CD4-positive, alpha-beta T cell (primary cell): ENCODE data around the gene SNRPD3. TPM values are rescaled to one million over a fixed set of nuclear protein-coding genes. Genes with fewer than 3 reads are reported as not detected.
"Not testable (repeated sequence)": the region's sequence is repeated elsewhere in the genome, so short reads cannot be mapped to it uniquely, and the experiment has no call there.

Experiments
- ATAC-seq: fragments of 200-7000 bp; cut with Tn5 transposase; one replicate; pipeline ENCODE4 v1.10.0; 2022; ENCODE audit warnings: mild to moderate bottlenecking; ENCODE audit not compliant: poor library complexity
- CTCF ChIA-PET: fragments of 350-600 bp; sonication (Branson Sonifier 250); formaldehyde crosslinking; loops from one replicate; lab custom pipeline; 2021; ENCODE audit warnings: antibody characterized with exemption, inconsistent platforms; lab: Charles Lee
- POLR2A ChIA-PET: fragments of 350-600 bp; sonication (Branson Sonifier 250); formaldehyde crosslinking; loops from one replicate; lab custom pipeline; 2021; ENCODE audit warnings: antibody characterized with exemption, inconsistent platforms; lab: Charles Lee
- DNase-seq, 14 experiments: peaks; one replicate each; pipeline ENCODE4 v3.0.0-alpha.2; 2013 to 2020; ENCODE audit warnings: mixed read lengths in 2 of 14
- H3K27ac ChIP-seq, 2 donors: one replicate each; pipeline versions ENCODE4 v1.5.1 to v1.7.0; 2013; ENCODE audit warnings: low read length in 2 of 2, low read depth in 1 of 2, mild to moderate bottlenecking in 1 of 2
- H3K27me3 ChIP-seq, 2 experiments: 1 replicate in 1 of 2; 2 replicates in 1 of 2; pipeline versions ENCODE4 v1.6.1 to v1.7.0; 2013; ENCODE audit warnings: low read length in 2 of 2, control low read depth in 1 of 2, mild to moderate bottlenecking in 1 of 2, moderate library complexity in 1 of 2; ENCODE audit not compliant: insufficient read depth in 2 of 2, control insufficient read depth in 1 of 2
- H3K36me3 ChIP-seq: one replicate; pipeline ENCODE4 v1.6.1; 2013; ENCODE audit warnings: low read length, control low read depth; ENCODE audit not compliant: insufficient read depth
- H3K4me1 ChIP-seq: one replicate; pipeline ENCODE4 v1.6.1; 2013; ENCODE audit warnings: low read length, control low read depth; ENCODE audit not compliant: insufficient read depth
- H3K4me3 ChIP-seq: one replicate; pipeline ENCODE4 v1.5.1; 2013; ENCODE audit warnings: mild to moderate bottlenecking, low read length, moderate library complexity
- H3K9me3 ChIP-seq, 2 experiments: 1 replicate in 1 of 2; 2 replicates in 1 of 2; pipeline versions ENCODE4 v1.6.1 to v1.7.0; 2013; ENCODE audit warnings: low read length in 2 of 2, mild to moderate bottlenecking in 2 of 2, control low read depth in 1 of 2, moderate library complexity in 1 of 2; ENCODE audit not compliant: control insufficient read depth in 1 of 2, insufficient read depth in 1 of 2
- H3K27ac Mint-ChIP-seq: one replicate; pipeline ENCODE4 v1.8.0; 2020; ENCODE audit warnings: mixed read lengths
- H3K27me3 Mint-ChIP-seq: one replicate; pipeline ENCODE4 v1.8.0; 2021; ENCODE audit warnings: mixed read lengths
- H3K36me3 Mint-ChIP-seq: one replicate; pipeline ENCODE4 v1.8.0; 2021; ENCODE audit warnings: low read depth, mixed read lengths
- H3K4me1 Mint-ChIP-seq: one replicate; pipeline ENCODE4 v1.8.0; 2021; ENCODE audit warnings: low read depth, mixed read lengths
- H3K4me3 Mint-ChIP-seq: one replicate; pipeline ENCODE4 v1.8.0; 2020; ENCODE audit warnings: mild to moderate bottlenecking, mixed read lengths
- H3K9me3 Mint-ChIP-seq: one replicate; pipeline ENCODE4 v1.8.0; 2020; ENCODE audit warnings: mixed read lengths
- intact Hi-C, 2 experiments: fragments of 100-400 bp; cut with DNase I in 1 of 2; cut with micrococcal nuclease in 1 of 2; formaldehyde crosslinking; loops; one replicate each; pipeline versions ENCODE4 v1.15.1 to v1.9.0; 2023 to 2025; cut with DNase I, micrococcal nuclease
- total RNA-seq, 174 experiments: library from RNA in 2 of 174; stranded (reverse) in 2 of 174; gene quantifications; one replicate each; pipeline ENCODE4 v1.2.3 and lab custom pipeline; 2021 to 2026

SNRPD3 gene
- total RNA-seq, 2 experiments from 2014 or later, result 31.0 to 31.5 TPM

DNA sequence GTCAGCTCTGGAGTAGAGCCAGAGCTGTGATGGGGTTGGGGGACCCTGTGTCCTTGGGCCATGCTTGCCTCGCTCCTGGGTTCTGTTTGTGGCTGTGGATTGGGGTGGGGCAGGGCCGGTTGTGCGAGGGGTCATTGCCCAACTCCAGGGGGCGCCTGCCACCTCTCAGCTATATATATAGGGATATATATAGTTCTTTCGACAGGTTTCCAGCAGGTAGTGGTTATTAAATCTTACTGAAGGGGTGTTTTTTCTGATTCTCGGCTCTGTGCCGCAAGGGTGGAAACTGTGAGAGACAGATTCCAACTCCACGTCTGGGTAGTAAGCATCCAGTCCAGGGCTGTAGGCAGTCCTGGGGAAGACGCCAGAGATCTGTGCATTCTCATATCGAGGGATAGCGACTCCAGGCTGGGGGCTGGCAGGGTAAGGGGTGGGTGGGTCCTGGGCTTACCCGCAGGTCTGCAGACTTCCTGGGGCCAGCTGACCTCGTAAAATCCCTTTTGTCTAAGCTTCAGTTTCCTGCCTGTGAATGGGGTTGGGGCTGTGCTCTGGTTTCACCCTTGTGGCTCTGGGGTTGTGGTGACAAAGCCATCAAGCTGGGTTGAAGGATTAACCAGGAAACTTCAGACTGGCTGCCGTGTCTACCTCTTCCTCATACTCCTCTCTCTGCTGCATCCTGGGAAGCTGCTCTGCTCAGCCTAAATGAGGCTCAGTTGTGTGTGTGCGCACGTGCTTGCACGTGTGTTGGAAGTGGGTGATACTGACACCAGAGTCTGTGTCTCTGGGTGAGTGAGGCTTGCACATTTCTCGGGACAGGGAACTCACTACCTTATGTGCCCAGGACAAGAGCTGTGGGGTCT lies 48.2 kb downstream of the SNRPD3 start:
- H3K9me3 Mint-ChIP-seq, H3K27ac ChIP-seq, H3K9me3 ChIP-seq, H3K27me3 ChIP-seq, H3K36me3 ChIP-seq, H3K36me3 Mint-ChIP-seq, CTCF ChIA-PET, H3K27me3 Mint-ChIP-seq, H3K4me3 ChIP-seq, POLR2A ChIA-PET, intact Hi-C loops: not testable (repeated sequence)
- DNase-seq, result peak in 4 of 14 experiments; percentile 17 to 35 (median 29)
- ATAC-seq, result peak; percentile 50
- Mint-ChIP-seq H3K27ac (peak overlapping the region; percentile 70), H3K4me1 (peaks cover 22% of the 10 kb centered on the region), H3K4me3 (peak overlapping the region; percentile 75)
- H3K4me1 ChIP-seq, result peaks cover 28% of the 10 kb centered on the region

DNA sequence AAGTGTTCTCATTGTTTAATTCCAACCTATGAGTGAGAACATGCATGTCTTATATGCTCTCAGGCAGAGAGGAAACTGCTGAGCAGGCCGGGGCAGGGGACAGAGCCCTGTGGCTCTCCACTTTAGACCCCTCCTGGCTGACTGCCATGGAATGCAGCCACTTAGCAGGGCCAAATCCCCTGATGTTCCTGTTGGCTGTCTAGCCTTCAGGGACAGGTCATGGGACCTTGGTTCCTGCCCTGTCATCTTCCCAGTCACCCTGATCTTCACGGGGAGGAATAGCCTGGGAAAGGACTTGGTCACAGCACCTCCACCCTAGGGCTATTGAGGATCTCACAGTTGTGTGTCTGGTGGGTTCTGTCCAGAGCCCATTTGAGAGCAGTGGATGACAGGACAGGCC lies 50.5 kb downstream of the SNRPD3 start:
- H3K27ac Mint-ChIP-seq, POLR2A ChIA-PET, H3K27ac ChIP-seq, H3K36me3 ChIP-seq, H3K9me3 ChIP-seq, intact Hi-C loops, H3K4me3 ChIP-seq, H3K27me3 Mint-ChIP-seq, H3K27me3 ChIP-seq, ATAC-seq, CTCF ChIA-PET, H3K9me3 Mint-ChIP-seq, H3K4me3 Mint-ChIP-seq, H3K36me3 Mint-ChIP-seq: not testable (repeated sequence)
- peak in 1 of 14 experiments; percentile 9 for DNase-seq
- peaks cover 18% of the 10 kb centered on the region for H3K4me1 Mint-ChIP-seq
- peaks cover 26% of the 10 kb centered on the region for H3K4me1 ChIP-seq

- H3K9me3 ChIP-seq, POLR2A ChIA-PET, H3K36me3 ChIP-seq, H3K9me3 Mint-ChIP-seq, H3K27me3 Mint-ChIP-seq, intact Hi-C loops, CTCF ChIA-PET, H3K27me3 ChIP-seq, H3K36me3 Mint-ChIP-seq: not testable (repeated sequence)
- Histone ChIP-seq H3K4me3 (peak overlapping the region; percentile 58), H3K27ac (peak overlapping the region in 1 of 2 donors; percentile 72), H3K4me1 (peaks cover 21% of the 10 kb centered on the region)
- H3K27ac Mint-ChIP-seq, result peak overlapping the region; percentile 95
- peak overlapping the region; percentile 87 for H3K4me3 Mint-ChIP-seq
- ATAC-seq (peak; percentile 71), DNase-seq (peak in 13 of 14 experiments; percentile 15 to 79 (median 47))
- peaks cover 18% of the 10 kb centered on the region for H3K4me1 Mint-ChIP-seq
Measured at GRCh38 chr22:24607429-24607983, 51.7 kb downstream of the SNRPD3 start.

- H3K36me3 ChIP-seq, POLR2A ChIA-PET, H3K9me3 ChIP-seq, H3K36me3 Mint-ChIP-seq, DNase-seq, H3K27me3 Mint-ChIP-seq, H3K9me3 Mint-ChIP-seq, H3K27me3 ChIP-seq, H3K27ac ChIP-seq, intact Hi-C loops, ATAC-seq, CTCF ChIA-PET: not testable (repeated sequence)
- H3K4me3 ChIP-seq, result peak overlapping the region; percentile 58
- peaks cover 20% of the 10 kb centered on the region for H3K4me1 ChIP-seq
- peak overlapping the region; percentile 95 for H3K27ac Mint-ChIP-seq
- peaks cover 16% of the 10 kb centered on the region for H3K4me1 Mint-ChIP-seq
- peak overlapping the region; percentile 30 for H3K4me3 Mint-ChIP-seq
Measured at GRCh38 chr22:24608327-24608726, 52.5 kb downstream of the SNRPD3 start.

DNA sequence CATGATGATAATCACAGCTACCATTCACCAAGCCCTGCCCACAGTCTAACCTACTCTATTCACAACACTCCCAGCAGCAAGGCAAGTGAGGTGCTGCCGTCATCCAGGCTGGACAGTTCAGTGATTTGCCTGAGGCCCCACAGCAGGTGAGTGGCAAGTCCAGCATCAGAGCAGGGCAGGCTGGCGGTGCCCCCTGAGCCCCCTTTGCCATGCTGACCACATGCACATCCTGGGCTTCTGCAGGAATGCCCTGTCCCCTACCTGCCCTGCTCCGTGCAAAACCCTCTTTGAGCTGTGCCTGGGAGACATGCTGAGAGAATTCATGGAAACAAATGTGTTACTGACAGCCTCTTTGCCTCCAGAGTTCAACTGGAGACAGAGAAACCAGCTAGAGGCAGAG lies 54.1 kb downstream of the SNRPD3 start:
- DNase-seq, H3K27me3 ChIP-seq, H3K4me1 Mint-ChIP-seq, H3K27ac Mint-ChIP-seq, intact Hi-C loops, H3K36me3 Mint-ChIP-seq, H3K4me3 ChIP-seq, H3K4me3 Mint-ChIP-seq, CTCF ChIA-PET, ATAC-seq, H3K27ac ChIP-seq, POLR2A ChIA-PET, H3K9me3 Mint-ChIP-seq, H3K9me3 ChIP-seq, H3K36me3 ChIP-seq, H3K27me3 Mint-ChIP-seq: not testable (repeated sequence)
- peaks cover 16% of the 10 kb centered on the region for H3K4me1 ChIP-seq

DNA sequence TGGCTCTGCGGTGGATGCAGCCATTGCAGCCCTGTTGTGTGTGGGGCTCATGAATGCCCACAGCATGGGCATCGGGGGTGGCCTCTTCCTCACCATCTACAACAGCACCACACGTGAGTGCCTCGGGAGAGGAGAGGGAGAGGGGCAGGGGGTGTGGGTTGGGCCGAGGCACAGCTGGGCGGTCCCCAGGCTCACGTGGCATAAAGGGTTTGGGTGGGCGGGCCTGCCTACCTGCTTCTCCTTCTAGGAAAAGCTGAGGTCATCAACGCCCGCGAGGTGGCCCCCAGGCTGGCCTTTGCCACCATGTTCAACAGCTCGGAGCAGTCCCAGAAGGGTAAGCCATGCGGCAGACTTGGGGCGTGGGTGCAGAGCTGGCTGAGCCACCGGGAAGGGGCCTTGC lies 59.0 kb downstream of the SNRPD3 start:
- CTCF ChIA-PET, intact Hi-C loops, H3K27ac ChIP-seq, H3K27ac Mint-ChIP-seq, H3K9me3 Mint-ChIP-seq, H3K4me3 Mint-ChIP-seq, H3K4me1 Mint-ChIP-seq, H3K4me1 ChIP-seq, H3K4me3 ChIP-seq, ATAC-seq, H3K36me3 Mint-ChIP-seq, H3K36me3 ChIP-seq, H3K27me3 Mint-ChIP-seq, H3K9me3 ChIP-seq, POLR2A ChIA-PET, H3K27me3 ChIP-seq: not testable (repeated sequence)
- peak in 1 of 14 experiments; percentile 6 for DNase-seq

- CTCF ChIA-PET, H3K4me1 ChIP-seq, H3K36me3 ChIP-seq, H3K36me3 Mint-ChIP-seq, intact Hi-C loops, H3K4me1 Mint-ChIP-seq, POLR2A ChIA-PET, DNase-seq, H3K27ac ChIP-seq, H3K27me3 ChIP-seq, H3K27ac Mint-ChIP-seq, H3K9me3 ChIP-seq, H3K27me3 Mint-ChIP-seq, H3K4me3 ChIP-seq, ATAC-seq, H3K9me3 Mint-ChIP-seq, H3K4me3 Mint-ChIP-seq: not testable (repeated sequence)
Measured at GRCh38 chr22:24621244-24621643, 65.4 kb downstream of the SNRPD3 start.
